Measurements from ENCODE around the gene BRS3.

The BRS3 gene

GRCh38 chrX:136495043-136495442 lies 7.3 kb downstream of the BRS3 start:
- ChIA-PET CTCF (interaction anchor here (1.3 kb wide), 1 partner anchor 83 kb away, joined by 3 read pairs; no protein-coding TSS in a partner anchor), POLR2A (interaction anchor here (0.6 kb wide), 1 partner anchor 385 kb away, joined by 3 read pairs; the partner anchor contains the start of gene RBMX)
- H3K4me1 ChIP-seq (ENCODE audit: control insufficient read depth, insufficient read depth, low read length): peaks cover 2% of the 10 kb centered on the region; the same call in 1 of the 2 replicates
- H3K9me3 ChIP-seq (ENCODE audit: control insufficient read depth, insufficient read depth, low read depth, low read length): no peaks in the 10 kb centered on the region
- no peak overlapping the region for H3K27ac ChIP-seq (ENCODE audit: extremely low read depth, low read depth, low read length)
- no peak overlapping the region for H3K4me3 ChIP-seq (ENCODE audit: low read depth, low read length)
- H3K36me3 ChIP-seq (ENCODE audit: control insufficient read depth in 2 of 2, insufficient read depth in 1 of 2, low read length in 2 of 2): peaks cover under 1 to 4% of the 10 kb centered on the region in 2 experiments; a peak in 2 of 3 replicates
- no peak for TF ChIP-seq HOXA7 (CRISPR knock-in tag; IDR thresholded peaks at IDR 0.05; ENCODE audit: borderline replicate concordance)
- no peak for TF ChIP-seq SP7 (tag by site-specific recombination; IDR thresholded peaks at IDR 0.05)
- no peak for TF ChIP-seq ZNF513 (tag by site-specific recombination; IDR thresholded peaks at IDR 0.05)
- no peak for TF ChIP-seq TCF7L2 (IDR thresholded peaks at IDR 0.05; ENCODE audit: borderline replicate concordance, low read depth, low read length)
- TF ChIP-seq IKZF3 (tag by site-specific recombination; IDR thresholded peaks at IDR 0.05): no peak
- no peak for TF ChIP-seq GLIS2 (tag by site-specific recombination; IDR thresholded peaks at IDR 0.05)
- no peak for TF ChIP-seq ZNF514 (tag by site-specific recombination; IDR thresholded peaks at IDR 0.05)
- TF ChIP-seq, protein P1, sequence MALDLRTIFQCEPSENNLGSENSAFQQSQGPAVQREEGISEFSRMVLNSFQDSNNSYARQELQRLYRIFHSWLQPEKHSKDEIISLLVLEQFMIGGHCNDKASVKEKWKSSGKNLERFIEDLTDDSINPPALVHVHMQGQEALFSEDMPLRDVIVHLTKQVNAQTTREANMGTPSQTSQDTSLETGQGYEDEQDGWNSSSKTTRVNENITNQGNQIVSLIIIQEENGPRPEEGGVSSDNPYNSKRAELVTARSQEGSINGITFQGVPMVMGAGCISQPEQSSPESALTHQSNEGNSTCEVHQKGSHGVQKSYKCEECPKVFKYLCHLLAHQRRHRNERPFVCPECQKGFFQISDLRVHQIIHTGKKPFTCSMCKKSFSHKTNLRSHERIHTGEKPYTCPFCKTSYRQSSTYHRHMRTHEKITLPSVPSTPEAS (tag by site-specific recombination; IDR thresholded peaks at IDR 0.05): no peak
- no peak for TF ChIP-seq ZNF398 (tag by site-specific recombination; IDR thresholded peaks at IDR 0.05)
- no peak for TF ChIP-seq ZNF266 (tag by site-specific recombination; IDR thresholded peaks at IDR 0.05; ENCODE audit: low read depth)
- no peak for TF ChIP-seq ZNF571 (tag by site-specific recombination; IDR thresholded peaks at IDR 0.05)
- no peak for TF ChIP-seq ZNF433 (tag by site-specific recombination; IDR thresholded peaks at IDR 0.05; ENCODE audit: low read depth)
- no peak for TF ChIP-seq TRIM28 (IDR thresholded peaks at IDR 0.05; ENCODE audit: borderline replicate concordance, low read length)
- TF ChIP-seq, protein P2, sequence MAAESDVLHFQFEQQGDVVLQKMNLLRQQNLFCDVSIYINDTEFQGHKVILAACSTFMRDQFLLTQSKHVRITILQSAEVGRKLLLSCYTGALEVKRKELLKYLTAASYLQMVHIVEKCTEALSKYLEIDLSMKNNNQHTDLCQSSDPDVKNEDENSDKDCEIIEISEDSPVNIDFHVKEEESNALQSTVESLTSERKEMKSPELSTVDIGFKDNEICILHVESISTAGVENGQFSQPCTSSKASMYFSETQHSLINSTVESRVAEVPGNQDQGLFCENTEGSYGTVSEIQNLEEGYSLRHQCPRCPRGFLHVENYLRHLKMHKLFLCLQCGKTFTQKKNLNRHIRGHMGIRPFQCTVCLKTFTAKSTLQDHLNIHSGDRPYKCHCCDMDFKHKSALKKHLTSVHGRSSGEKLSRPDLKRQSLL (tag by site-specific recombination; IDR thresholded peaks at IDR 0.05): no peak
- no peak for TF ChIP-seq ZNF423 (tag by site-specific recombination; IDR thresholded peaks at IDR 0.05)
- no peak for TF ChIP-seq ELK4 (IDR thresholded peaks at IDR 0.05; ENCODE audit: borderline replicate concordance, low read depth, low read length)
- no peak for TF ChIP-seq ZNF426 (tag by site-specific recombination; IDR thresholded peaks at IDR 0.05)
- no peak for TF ChIP-seq ZBTB21 (tag by site-specific recombination; IDR thresholded peaks at IDR 0.05)
- TF ChIP-seq SCRT2 (tag by site-specific recombination; IDR thresholded peaks at IDR 0.05): no peak

All from HEK293 (cell line).